HepG2 (cell line): ENCODE results near the gene CA11. TPM values are rescaled to one million over a fixed set of nuclear protein-coding genes. Genes with fewer than 3 reads are reported as not detected.

Source experiments
- ARNT ChIP-seq: fragments of 450-650 bp; IDR thresholded peaks from 2 replicates; pipeline ENCODE4 v1.6.1; 2017
- ARNT2 ChIP-seq: sonication (generic); formaldehyde crosslinking; IDR thresholded peaks from 2 replicates; pipeline ENCODE4 v1.8.0; 2022; ENCODE audit warnings: mild to moderate bottlenecking, low read depth, missing genetic modification reagents, moderate library complexity
- ATM ChIP-seq: fragments of 450-650 bp; IDR thresholded peaks from 2 replicates; pipeline ENCODE4 v1.7.1; 2017; ENCODE audit warnings: mild to moderate bottlenecking, borderline replicate concordance
- BATF2 ChIP-seq: sonication (generic); formaldehyde crosslinking; IDR thresholded peaks from 2 replicates; pipeline ENCODE4 v1.8.0; 2022; ENCODE audit warnings: mild to moderate bottlenecking, missing genetic modification reagents, moderate library complexity
- E2F1 ChIP-seq: sonication (generic); formaldehyde crosslinking; IDR thresholded peaks from 2 replicates; pipeline ENCODE4 v1.5.0; 2020; ENCODE audit warnings: missing genetic modification reagents
- FOXP1 ChIP-seq, 2 experiments: fragments of 450-650 bp in 1 of 2; IDR thresholded peaks; 2 replicates each; pipeline ENCODE4 v1.6.1; 2017 to 2018; ENCODE audit warnings: antibody characterized with exemption in 1 of 2
- GTF2F1 ChIP-seq: fragments of 150-350 bp; IDR thresholded peaks from 2 replicates; pipeline ENCODE4 v1.6.1; 2014; ENCODE audit warnings: low read length
- HMGA1 ChIP-seq: sonication (generic); formaldehyde crosslinking; conservative IDR thresholded peaks from 2 replicates; pipeline ENCODE4 v1.4.0; 2020; ENCODE audit warnings: missing genetic modification reagents
- HNRNPLL ChIP-seq: fragments of 200-400 bp; formaldehyde crosslinking; IDR thresholded peaks from 2 replicates; pipeline ENCODE4 v1.6.1; 2017; ENCODE audit warnings: mild to moderate bottlenecking, low read depth, low read length; ENCODE audit not compliant: poor library complexity, severe bottlenecking
- NR2F2 ChIP-seq: IDR thresholded peaks from 2 replicates; pipeline ENCODE4 v1.6.1; 2012; ENCODE audit warnings: low read depth, inconsistent platforms, borderline replicate concordance
- PHB2 ChIP-seq: fragments of 450-650 bp; IDR thresholded peaks from 2 replicates; pipeline ENCODE4 v1.6.1; 2018; ENCODE audit not compliant: partially characterized antibody
- PHF21A ChIP-seq: sonication (generic); formaldehyde crosslinking; IDR thresholded peaks from 2 replicates; pipeline ENCODE4 v1.5.0; 2020; ENCODE audit warnings: mild to moderate bottlenecking, missing genetic modification reagents
- POGK ChIP-seq: sonication (generic); formaldehyde crosslinking; conservative IDR thresholded peaks from 2 replicates; pipeline ENCODE4 v1.8.0; 2022; ENCODE audit warnings: mild to moderate bottlenecking, moderate library complexity, missing genetic modification reagents
- POLR2AphosphoS2 ChIP-seq: IDR thresholded peaks from 2 replicates; pipeline ENCODE4 v1.6.1; 2011; ENCODE audit warnings: low read depth, low read length, improper control_type of control experiment
- SALL2 ChIP-seq: sonication (generic); formaldehyde crosslinking; IDR thresholded peaks from 2 replicates; pipeline ENCODE4 v1.8.1; 2023; ENCODE audit warnings: mild to moderate bottlenecking, missing genetic modification reagents, inconsistent platforms
- SAP130 ChIP-seq: IDR thresholded peaks from 2 replicates; pipeline ENCODE4 v1.6.1; 2016; ENCODE audit warnings: low read depth
- SP140L ChIP-seq: sonication (generic); formaldehyde crosslinking; IDR thresholded peaks from 2 replicates; pipeline ENCODE4 v1.4.0; 2020; ENCODE audit warnings: missing genetic modification reagents, borderline replicate concordance
- SRF ChIP-seq: IDR thresholded peaks from 2 replicates; pipeline ENCODE4 v1.6.1; 2011; ENCODE audit warnings: mild to moderate bottlenecking, low read depth, low read length, moderate library complexity
- SUZ12 ChIP-seq: fragments of 150-350 bp; IDR thresholded peaks from 2 replicates; pipeline ENCODE4 v1.6.1; 2014; ENCODE audit warnings: low read depth, low read length
- ZBTB3 ChIP-seq: sonication (generic); formaldehyde crosslinking; IDR thresholded peaks from 2 replicates; pipeline ENCODE4 v1.4.0; 2020; ENCODE audit warnings: low read depth, mild to moderate bottlenecking, moderate library complexity, missing genetic modification reagents, borderline replicate concordance
- ZBTB37 ChIP-seq: sonication (generic); formaldehyde crosslinking; IDR thresholded peaks from 2 replicates; pipeline ENCODE4 v1.4.0; 2020; ENCODE audit warnings: mild to moderate bottlenecking, missing genetic modification reagents
- ZFX ChIP-seq: sonication (generic); formaldehyde crosslinking; IDR thresholded peaks from 2 replicates; pipeline ENCODE4 v1.4.0; 2020; ENCODE audit warnings: mild to moderate bottlenecking, low read depth, missing genetic modification reagents, moderate library complexity
- ZNF20 ChIP-seq: sonication (generic); formaldehyde crosslinking; IDR thresholded peaks from 2 replicates; pipeline ENCODE4 v1.4.0; 2020; ENCODE audit warnings: mild to moderate bottlenecking, moderate library complexity, missing genetic modification reagents
- ZNF207 ChIP-seq: fragments of 450-650 bp; IDR thresholded peaks from 2 replicates; pipeline ENCODE4 v1.6.1; 2016; ENCODE audit warnings: antibody characterized with exemption, borderline replicate concordance
- ZNF337 ChIP-seq: sonication (generic); formaldehyde crosslinking; IDR thresholded peaks from 2 replicates; pipeline ENCODE4 v1.5.1; 2020; ENCODE audit warnings: missing genetic modification reagents, low read depth, mild to moderate bottlenecking, borderline replicate concordance
- ZNF451 ChIP-seq: sonication (generic); formaldehyde crosslinking; IDR thresholded peaks from 2 replicates; pipeline ENCODE4 v1.5.0; 2020; ENCODE audit warnings: mild to moderate bottlenecking, missing genetic modification reagents
- ZNF546 ChIP-seq: sonication (generic); formaldehyde crosslinking; conservative IDR thresholded peaks from 2 replicates; pipeline ENCODE4 v1.8.1; 2023; ENCODE audit warnings: mild to moderate bottlenecking, missing genetic modification reagents
- ZSCAN20 ChIP-seq: sonication (generic); formaldehyde crosslinking; IDR thresholded peaks from 2 replicates; pipeline ENCODE4 v1.4.0; 2020; ENCODE audit warnings: missing genetic modification reagents, mild to moderate bottlenecking, borderline replicate concordance
- polyA plus RNA-seq, 8 experiments: library from polyadenylated mRNA; depleted of rRNA in 3 of 8; stranded (reverse) in 7 of 8; unstranded in 1 of 8; fragments of >200 nt; fragmentation: Illumina TruSeq in 4 of 8; extraction: Trizol in 4 of 8; gene quantifications; 2 replicates each; pipeline versions ENCODE4 v1.2.1 to v1.2.3, GENCODE V29; 2011 to 2016; ENCODE audit warnings: low read depth in 4 of 8, missing spikeins in 1 of 8, mixed read lengths in 1 of 8; ENCODE audit not compliant: insufficient read depth in 1 of 8
- total RNA-seq, 5 experiments: library from RNA; depleted of rRNA; stranded (reverse); fragments of >200 nt; fragmentation: Illumina TruSeq; extraction: Trizol; gene quantifications; 2 replicates each; pipeline ENCODE4 v1.2.3, GENCODE V29; 2016; ENCODE audit warnings: low read depth in 1 of 5

CA11 gene
- total and polyA plus RNA-seq, 2 of the 13 experiments (the other 11 are each of a cell fraction or from before 2014, with no cell fraction given): 0.41 to 0.58 TPM

- TF ChIP-seq E2F1 (CRISPR knock-in tag): no peak
- no peak for TF ChIP-seq ATM
- TF ChIP-seq SUZ12: no peak
- TF ChIP-seq ZNF337: no peak
- no peak for TF ChIP-seq ARNT2 (CRISPR knock-in tag)
- TF ChIP-seq ARNT: no peak
- no peak for TF ChIP-seq FOXP1 (IDR thresholded peaks at IDR 0.05)
- TF ChIP-seq FOXP1 (CRISPR knock-in tag; IDR thresholded peaks at IDR 0.05): no peak
- no peak for TF ChIP-seq ZFX
- no peak for TF ChIP-seq NR2F2
- TF ChIP-seq ZSCAN20 (CRISPR knock-in tag): no peak
- no peak for TF ChIP-seq HMGA1 (CRISPR knock-in tag)
- TF ChIP-seq BATF2: no peak
- peak; percentile 46 for TF ChIP-seq HNRNPLL
- no peak for TF ChIP-seq POLR2AphosphoS2
- TF ChIP-seq SALL2: no peak
- no peak for TF ChIP-seq ZNF20 (CRISPR knock-in tag)
- no peak for TF ChIP-seq ZNF451
- no peak for TF ChIP-seq PHF21A (CRISPR knock-in tag)
- no peak for TF ChIP-seq PHB2
- no peak for TF ChIP-seq POGK (CRISPR knock-in tag)
- 0 out of 2 replicates have a peak, but pooled peaks have one; percentile 28 for TF ChIP-seq SAP130 (CRISPR knock-in tag)
- TF ChIP-seq SP140L (CRISPR knock-in tag): no peak
- no peak for TF ChIP-seq ZBTB37 (CRISPR knock-in tag)
- no peak for TF ChIP-seq GTF2F1
- TF ChIP-seq ZNF546 (CRISPR knock-in tag): no peak
- no peak for TF ChIP-seq ZNF207
- TF ChIP-seq ZBTB3 (CRISPR knock-in tag): no peak
- TF ChIP-seq SRF: no peak
These were observed at the start of gene CA11 (continued) for GRCh38 chr19:48646001-48646721.
